ENCODE measurements around the gene UNC5CL.
"Not testable (repeated sequence)": the region's sequence is repeated elsewhere in the genome, so short reads cannot be mapped to it uniquely, and the experiment has no call there.

DNA sequence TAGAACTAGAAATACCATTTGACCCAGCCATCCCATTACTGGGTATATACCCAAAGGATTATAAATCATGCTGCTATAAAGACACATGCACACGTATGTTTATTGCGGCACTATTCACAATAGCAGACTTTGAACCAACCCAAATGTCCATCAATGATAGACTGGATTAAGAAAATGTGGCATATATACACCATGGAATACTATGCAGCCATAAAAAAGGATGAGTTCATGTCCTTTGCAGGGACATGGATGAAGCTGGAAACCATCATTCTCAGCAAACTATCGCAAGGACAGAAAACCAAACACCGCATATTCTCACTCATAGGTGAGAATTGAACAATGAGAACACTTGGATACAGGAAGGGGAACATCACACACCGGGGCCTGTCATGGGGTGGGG is 23.2 kb downstream of the UNC5CL start:
- TF ChIP-seq, protein P1, sequence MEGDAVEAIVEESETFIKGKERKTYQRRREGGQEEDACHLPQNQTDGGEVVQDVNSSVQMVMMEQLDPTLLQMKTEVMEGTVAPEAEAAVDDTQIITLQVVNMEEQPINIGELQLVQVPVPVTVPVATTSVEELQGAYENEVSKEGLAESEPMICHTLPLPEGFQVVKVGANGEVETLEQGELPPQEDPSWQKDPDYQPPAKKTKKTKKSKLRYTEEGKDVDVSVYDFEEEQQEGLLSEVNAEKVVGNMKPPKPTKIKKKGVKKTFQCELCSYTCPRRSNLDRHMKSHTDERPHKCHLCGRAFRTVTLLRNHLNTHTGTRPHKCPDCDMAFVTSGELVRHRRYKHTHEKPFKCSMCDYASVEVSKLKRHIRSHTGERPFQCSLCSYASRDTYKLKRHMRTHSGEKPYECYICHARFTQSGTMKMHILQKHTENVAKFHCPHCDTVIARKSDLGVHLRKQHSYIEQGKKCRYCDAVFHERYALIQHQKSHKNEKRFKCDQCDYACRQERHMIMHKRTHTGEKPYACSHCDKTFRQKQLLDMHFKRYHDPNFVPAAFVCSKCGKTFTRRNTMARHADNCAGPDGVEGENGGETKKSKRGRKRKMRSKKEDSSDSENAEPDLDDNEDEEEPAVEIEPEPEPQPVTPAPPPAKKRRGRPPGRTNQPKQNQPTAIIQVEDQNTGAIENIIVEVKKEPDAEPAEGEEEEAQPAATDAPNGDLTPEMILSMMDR (conservative IDR thresholded peaks at IDR 0.05; ENCODE audit: low read length) = not testable (repeated sequence)
- not testable (repeated sequence) for TF ChIP-seq EZH2phosphoT487 (IDR thresholded peaks at IDR 0.05; ENCODE audit: borderline replicate concordance)
